ENCODE results near the gene TSPAN32. TPM values are rescaled to one million over a fixed set of nuclear protein-coding genes. Genes with fewer than 3 reads are reported as not detected.
"Not testable (repeated sequence)": the region's sequence is repeated elsewhere in the genome, so short reads cannot be mapped to it uniquely, and the experiment has no call there.

The TSPAN32 gene
- total RNA-seq, 4 donors from 2014 or later = 0.19 to 6.4 (median 2.7) TPM

GRCh38 chr11:2360081-2360642 is 58.3 kb downstream of the TSPAN32 start:
- ATAC-seq (ENCODE audit: low FRiP score) (no peak), DNase-seq (ENCODE audit: low spot score) (no peak)
- no peak for TF ChIP-seq CTCF (IDR thresholded peaks at IDR 0.05)

DNA sequence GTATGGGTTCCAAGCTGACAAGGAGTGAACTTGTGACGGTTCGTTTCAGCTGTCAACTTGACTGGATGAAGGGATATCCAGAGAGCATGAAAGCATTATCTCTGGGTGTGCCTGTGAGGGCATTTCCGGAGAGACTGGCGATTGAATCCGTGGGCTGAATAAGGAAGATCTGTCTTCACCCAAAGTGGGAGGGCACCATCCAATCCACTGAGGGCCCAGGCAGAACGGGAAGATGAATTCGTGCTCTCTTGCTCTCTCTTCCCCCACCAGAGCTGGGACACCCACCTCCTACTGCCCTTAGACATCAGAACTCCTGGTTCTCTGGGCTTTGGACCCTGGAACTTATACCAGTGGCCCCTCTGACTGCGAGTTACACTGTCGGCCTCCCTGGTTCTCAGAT is 59.8 kb downstream of the TSPAN32 start:
- ATAC-seq (ENCODE audit: low FRiP score) = no peak
- no peak for TF ChIP-seq CTCF (IDR thresholded peaks at IDR 0.05)
- no peak for DNase-seq (ENCODE audit: low spot score)

- ATAC-seq (ENCODE audit: low FRiP score) (no peak), DNase-seq (ENCODE audit: low spot score) (no peak)
- TF ChIP-seq CTCF (IDR thresholded peaks at IDR 0.05) = no peak
These were observed 60.6 kb downstream of the TSPAN32 start for GRCh38 chr11:2362414-2362813.

- ATAC-seq (ENCODE audit: low FRiP score) (no peak), DNase-seq (ENCODE audit: low spot score) (no peak)
- TF ChIP-seq CTCF (IDR thresholded peaks at IDR 0.05) = no peak
These were observed 61.3 kb downstream of the TSPAN32 start for GRCh38 chr11:2363130-2363529.

- DNase-seq (ENCODE audit: low spot score) (no peak), ATAC-seq (ENCODE audit: low FRiP score) (no peak)
- TF ChIP-seq CTCF (IDR thresholded peaks at IDR 0.05) = no peak
These were observed 62.0 kb downstream of the TSPAN32 start for GRCh38 chr11:2363577-2364370.

DNA sequence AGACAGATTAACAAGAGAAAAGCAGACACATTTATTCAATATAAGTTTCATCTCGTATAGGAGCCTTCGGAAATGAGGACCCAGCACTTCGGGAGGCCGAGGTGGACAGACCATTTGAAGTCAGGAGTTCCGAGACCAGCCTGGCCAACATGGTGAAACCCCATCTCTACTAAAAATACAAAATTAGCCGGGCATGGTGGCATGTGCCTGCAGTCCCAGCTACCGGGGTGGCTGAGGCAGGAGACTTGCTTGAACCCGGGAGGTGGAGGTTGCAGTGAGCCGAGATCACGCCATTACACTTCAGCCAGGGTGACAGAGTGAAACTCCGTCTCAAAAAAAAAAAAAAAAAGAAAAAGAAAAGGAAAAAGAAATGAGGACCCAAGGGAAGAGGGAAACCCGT is 62.6 kb downstream of the TSPAN32 start:
- not testable (repeated sequence) for ATAC-seq (ENCODE audit: low FRiP score); DNase-seq (ENCODE audit: low spot score)

GRCh38 chr11:2365571-2366210 is 63.9 kb downstream of the TSPAN32 start:
- TF ChIP-seq CTCF (IDR thresholded peaks at IDR 0.05) = no peak
- DNase-seq (ENCODE audit: low spot score) (no peak), ATAC-seq (ENCODE audit: low FRiP score) (no peak)

Data from omental fat pad (tissue), 4 donors.